OCI-M2 (cell line): Measurements from ENCODE around the gene RIC8A.

Experiments
- DNase-seq: peaks from one replicate; lab custom pipeline; 2025; ENCODE audit not compliant: unreplicated experiment; lab: John Stamatoyannopoulos, UW

Gene RIC8A

GRCh38 chr11:240315-240714 is 32.8 kb downstream of the RIC8A start:
- DNase-seq: no peak

- no peak for DNase-seq
Measured at GRCh38 chr11:241634-242033, 34.1 kb downstream of the RIC8A start.

DNA sequence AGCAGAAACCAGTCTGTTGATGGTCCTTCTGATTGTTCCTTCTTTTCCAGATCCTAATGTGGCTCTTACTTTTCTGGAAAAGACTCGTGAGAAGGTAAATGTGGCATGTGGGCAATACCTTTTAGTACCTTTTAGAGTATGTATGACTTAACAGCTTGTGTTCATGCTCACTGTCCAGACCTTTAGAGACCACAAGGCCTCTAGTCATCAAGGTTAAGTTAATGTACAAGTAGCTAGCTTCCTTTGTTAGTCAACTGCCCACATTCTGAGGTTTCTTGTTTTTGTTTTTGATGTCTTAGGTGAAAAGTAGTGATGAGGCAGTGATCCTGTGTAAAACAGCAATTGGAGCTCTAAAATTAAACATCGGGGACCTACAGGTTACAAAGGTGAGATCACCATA is 36.9 kb downstream of the RIC8A start:
- DNase-seq: no peak

DNA sequence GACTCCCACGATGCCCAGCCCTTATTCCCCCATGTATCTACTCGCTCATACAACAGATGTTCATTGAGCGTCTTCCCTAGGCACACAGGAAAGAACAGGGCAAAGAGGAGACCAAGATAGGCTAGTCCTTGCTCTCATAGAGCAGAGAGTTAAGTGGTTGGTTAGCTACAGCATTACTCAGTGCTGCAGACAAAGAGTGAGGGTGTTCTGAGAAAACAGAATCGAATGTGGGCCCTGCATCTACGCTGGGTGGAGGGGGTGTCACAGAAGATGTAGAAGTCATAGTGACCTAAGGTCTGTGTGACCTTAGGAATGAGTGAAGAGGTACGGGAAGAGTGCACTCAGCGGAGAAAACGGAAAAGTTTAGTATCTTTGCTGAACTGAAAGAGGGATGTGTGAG is 41.6 kb downstream of the RIC8A start:
- DNase-seq: no peak

DNA sequence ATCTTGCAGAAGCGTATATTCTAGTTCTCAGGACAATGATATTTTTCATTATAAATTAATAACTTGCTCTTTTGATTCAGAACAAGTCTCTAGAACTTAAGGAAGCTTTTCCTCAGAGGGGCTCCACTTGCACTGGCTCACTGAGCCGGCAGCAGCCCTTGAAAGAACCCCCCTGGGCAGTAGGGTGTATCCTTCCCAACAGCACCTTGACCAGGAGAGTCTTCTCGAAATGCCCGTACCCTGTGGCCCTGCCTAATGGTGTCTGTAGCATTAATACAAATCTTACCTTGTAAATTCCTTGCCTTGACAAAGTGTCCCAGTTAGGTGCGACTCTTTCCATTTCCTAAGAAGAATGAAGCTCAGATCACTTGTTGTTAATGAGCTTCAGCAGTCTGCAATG is 42.8 kb downstream of the RIC8A start:
- DNase-seq: no peak

DNA sequence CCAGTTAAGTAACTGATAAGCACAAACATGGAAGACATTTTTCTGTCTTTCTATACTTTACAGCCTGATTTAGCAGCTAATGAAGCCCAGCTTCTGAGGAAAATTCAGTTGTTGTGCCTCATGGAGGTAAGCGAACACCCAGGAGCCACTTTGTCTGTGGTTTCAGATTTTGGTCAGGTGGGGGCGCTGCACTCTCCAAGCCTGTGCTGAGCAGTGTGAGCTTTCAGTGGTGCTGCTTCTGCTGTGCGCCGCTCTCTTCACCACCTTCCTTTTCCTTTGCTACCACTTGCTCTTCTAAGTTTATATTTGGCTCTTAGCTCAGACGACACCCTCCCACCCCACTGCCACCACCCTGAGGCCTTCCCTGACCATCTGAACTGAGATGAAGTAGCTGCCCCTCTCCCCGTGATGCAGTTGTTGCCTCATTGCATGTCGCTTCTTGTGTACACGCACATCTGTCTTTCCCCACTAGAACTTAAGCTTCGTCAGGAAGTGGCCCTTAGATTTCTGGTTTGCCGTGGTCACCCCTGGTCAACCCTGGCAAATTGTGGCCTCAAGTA is 43.3 kb downstream of the RIC8A start:
- no peak for DNase-seq

- no peak for DNase-seq
Measured at GRCh38 chr11:251550-251949, 44.0 kb downstream of the RIC8A start.

DNA sequence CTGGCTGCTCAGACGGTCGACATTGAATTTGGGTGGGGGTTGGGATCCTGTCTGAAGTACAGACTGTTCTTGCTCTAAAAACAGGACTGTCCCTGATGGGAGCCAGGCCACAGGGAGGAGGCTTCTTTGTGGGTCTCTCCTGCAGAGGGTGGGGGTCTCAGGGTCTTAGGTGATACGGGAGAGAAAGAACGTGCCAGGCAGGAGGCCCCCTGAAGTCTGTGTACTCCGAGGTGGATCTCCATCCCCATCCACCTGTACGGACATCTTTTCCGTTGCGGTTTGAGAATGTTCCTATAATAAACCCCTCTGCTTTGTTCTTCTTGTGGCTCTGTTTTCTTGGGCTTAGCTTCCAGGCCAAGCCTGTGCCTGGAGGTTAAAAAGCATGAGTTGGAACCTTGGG is 45.2 kb downstream of the RIC8A start:
- no peak for DNase-seq

DNA sequence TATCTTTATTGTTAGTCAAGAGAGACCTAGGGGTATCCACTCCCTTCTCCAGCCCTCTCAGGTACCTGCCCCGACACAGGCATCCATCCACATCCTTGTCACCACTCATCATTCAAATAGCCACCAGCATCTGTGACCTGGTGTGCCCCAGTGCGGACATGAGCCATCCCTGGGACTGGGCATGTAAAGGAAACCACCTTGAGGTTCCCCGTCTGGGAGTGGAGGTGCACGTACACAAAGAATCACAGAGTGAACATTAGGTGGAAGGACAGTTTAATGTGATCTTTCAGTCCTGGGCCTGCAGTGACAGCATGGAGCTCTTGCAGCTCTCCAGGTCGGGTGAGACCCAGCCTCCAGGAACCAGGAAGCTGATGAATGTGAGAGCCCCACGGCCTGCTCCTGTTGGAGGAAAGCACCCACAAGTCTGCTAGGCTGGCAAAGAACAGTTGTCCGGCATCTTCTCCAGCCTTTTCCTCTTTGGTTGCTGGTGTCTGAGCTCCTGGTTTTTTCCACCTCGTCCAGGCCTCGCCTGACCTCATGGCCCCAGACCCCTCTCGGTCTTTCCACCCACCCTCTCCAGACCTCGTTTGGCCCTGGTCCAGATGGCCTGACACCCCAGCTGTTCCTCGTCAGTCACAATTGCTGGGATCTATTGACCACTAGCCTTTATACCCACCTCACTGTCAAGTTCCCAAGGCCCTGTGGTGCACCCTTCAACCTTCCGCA is 45.8 kb downstream of the RIC8A start:
- DNase-seq: no peak

DNA sequence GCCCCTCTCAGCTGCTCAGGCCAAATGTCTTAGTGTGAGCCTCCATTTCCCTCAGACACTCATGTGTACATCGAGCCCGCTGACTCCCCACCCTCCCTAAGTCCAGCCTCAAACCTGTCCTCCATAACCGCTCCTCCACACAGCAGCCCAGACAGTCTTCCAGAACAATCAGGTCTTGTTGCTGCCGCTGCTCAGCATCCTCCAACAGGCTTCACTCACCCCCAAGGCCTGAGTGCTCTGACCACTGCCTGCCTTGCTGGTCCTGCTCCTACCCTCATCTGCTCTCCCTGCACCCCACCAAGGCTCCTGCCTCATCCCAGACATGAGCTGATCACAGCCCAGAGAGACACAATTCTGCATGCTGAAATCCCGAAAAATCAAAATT is 46.4 kb downstream of the RIC8A start:
- no peak for DNase-seq

GRCh38 chr11:255176-255575 is 47.7 kb downstream of the RIC8A start:
- DNase-seq: no peak

- no peak for DNase-seq
Measured at GRCh38 chr11:255816-256215, 48.3 kb downstream of the RIC8A start.

DNA sequence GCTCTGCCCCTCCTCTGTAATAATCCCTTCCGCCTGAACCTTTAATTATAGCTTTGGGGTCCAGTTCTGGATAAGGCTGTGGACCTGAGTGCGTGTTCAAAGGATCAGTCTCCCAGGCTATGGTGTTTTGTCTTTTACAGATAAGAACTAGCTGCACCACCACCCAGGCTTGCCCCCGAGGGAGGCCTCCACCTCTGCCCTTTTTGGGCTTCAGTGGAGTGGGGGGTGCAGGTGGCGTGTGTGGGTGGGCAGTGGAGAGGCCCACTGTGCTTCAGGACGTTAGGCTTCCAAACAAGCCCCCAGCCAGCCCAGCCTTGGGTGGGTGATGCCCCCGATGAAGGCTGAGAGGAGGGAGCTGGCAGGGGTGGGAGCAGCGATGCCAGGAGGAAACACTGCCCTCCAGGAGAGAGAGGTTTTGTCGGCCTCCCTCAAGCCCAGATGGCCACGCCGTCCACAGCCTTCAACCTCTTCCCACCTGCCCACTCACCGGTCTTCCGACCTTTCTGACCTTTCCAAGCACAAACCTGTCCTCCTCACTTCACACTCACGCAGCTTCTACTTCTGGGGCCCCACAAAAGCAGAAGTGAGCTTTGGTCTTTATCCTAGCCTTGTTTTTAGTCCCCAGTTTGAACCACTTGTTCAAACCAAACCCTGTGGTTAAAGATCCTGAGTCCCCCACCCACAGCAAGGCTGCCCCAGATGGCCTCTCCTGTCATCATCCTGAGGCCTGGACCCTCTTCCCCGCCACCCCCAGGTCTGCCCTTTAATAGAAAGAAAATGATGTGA is 49.6 kb downstream of the RIC8A start:
- no peak for DNase-seq

DNA sequence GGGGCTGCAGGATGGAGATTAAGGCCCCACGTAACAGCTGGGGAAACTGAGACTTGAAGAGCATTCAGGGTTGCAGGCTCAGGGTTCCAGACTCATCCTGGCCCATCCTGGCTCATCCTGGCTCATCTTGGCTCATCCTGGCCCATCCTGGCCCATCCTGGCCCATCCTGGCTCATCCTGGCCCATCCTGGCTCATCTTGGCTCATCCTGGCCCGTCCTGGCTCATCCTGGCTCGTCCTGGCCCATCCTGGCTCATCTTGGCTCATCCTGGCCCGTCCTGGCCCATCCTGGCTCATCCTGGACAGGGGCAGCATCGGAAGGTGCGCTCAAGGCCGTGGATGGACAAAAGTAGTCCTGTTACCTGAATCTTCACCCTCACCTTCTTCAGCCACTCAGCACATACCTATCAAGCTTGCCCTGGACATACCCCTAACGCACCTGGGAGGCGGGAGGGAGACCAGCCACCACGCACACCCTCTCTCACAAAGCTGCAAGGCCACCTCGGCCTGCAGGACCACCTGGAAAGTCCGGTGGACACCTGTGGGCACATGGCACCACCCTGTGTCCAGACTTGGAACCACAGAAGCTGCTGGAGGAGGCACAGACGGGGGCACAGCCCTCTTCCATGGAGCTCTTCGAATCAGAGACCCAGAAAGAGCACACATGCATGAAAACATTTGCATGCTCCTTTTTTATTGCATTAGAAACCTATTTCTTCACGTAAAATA is 50.4 kb downstream of the RIC8A start:
- no peak for DNase-seq

DNA sequence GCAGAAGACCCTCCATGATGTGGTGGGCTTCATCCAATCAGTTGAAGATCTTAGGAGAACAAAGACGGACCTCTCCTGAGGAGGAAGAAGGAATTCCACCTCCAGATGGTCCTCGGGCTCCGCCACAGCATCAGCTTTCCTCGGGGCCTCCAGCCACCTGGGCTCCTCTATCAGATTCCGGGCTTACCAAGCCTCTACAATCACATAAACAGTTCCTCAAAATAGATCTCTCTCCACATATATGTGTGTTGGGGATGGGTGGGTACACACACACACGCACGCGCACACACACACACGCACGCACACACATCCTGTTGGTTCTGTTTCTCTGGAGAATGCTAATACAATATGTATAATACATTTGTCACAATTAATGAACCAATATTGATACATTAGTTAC is 51.9 kb downstream of the RIC8A start:
- no peak for DNase-seq

- DNase-seq: no peak
Measured at GRCh38 chr11:261624-262023, 54.1 kb downstream of the RIC8A start.
